ENCODE data around the gene GRIN2A. TPM values are rescaled to one million over a fixed set of nuclear protein-coding genes. Genes with fewer than 3 reads are reported as not detected.

GRIN2A gene
- total and polyA plus RNA-seq, 2 of the 8 experiments (the other 6 are each of a cell fraction or from before 2014, with no cell fraction given): 0.18 to 1.8 TPM

DNA sequence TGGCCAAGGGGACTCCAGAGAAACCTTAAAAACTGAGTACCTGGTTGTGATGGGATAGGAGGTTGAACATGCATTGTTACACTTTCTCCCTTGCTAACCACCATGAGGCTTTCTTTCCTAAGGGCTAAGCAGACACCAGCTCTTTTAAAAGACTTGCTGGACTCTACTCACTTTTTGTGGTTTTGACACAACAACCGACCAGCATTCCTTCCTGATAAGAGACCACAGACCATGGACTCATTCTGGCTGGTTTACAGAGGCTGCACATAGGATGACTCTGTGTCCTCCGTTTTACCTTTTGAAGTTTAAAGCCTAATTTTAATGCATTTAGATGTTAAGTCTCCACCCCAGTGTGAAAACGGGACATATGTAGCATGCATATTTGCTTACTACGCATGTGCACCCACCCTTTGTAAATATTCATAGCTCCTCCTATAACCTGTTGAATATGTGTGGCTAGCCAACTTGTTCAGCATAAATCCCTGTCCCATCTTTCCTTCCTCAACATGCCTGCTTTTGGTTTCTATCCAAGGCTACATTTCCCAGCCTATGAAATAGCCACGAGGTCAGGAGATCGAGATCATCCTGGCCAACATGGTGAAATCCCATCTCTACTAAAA is 475.9 kb downstream of the GRIN2A start:
- Histone ChIP-seq H3K79me2 (ENCODE audit: control insufficient read depth in 1 of 2, insufficient read depth in 2 of 2, low read length in 2 of 2) (no peaks in the 10 kb centered on the region), H3K27me3 (replicated peaks in 1 of 4; ENCODE audit: control insufficient read depth in 3 of 4, extremely low read depth in 1 of 4, insufficient read depth in 3 of 4, low read length in 3 of 4) (no peaks in the 10 kb centered on the region), H3K56ac (replicated peaks; ENCODE audit: insufficient read length, low read depth, low read length) (no peak overlapping the region), H2BK5ac (ENCODE audit: low read depth, low read length) (no peak overlapping the region), H3K36me3 (ENCODE audit: control insufficient read depth in 2 of 4, insufficient read depth in 4 of 4, low read length in 3 of 4) (peaks cover 0 to 26% (median 6%) of the 10 kb centered on the region in 4 experiments; a peak in 4 of 8 replicates), H3K23me2 (ENCODE audit: low read depth, low read length) (no peaks in the 10 kb centered on the region), H3K79me1 (ENCODE audit: low read depth, low read length) (no peaks in the 10 kb centered on the region), H4K91ac (replicated peaks; ENCODE audit: insufficient read length, low read length) (no peak overlapping the region), H4K5ac (ENCODE audit: insufficient read length, low read depth, low read length) (no peak overlapping the region), H2BK12ac (ENCODE audit: low read depth, low read length) (no peak overlapping the region), H3K27ac (ENCODE audit: low read depth, low read length) (no peak overlapping the region), H3K4me2 (ENCODE audit: insufficient read depth in 1 of 2, low read depth in 2 of 2, low read length in 2 of 2) (no peak overlapping the region), H3K9me3 (ENCODE audit: insufficient read depth in 2 of 2, low read depth in 1 of 2, low read length in 1 of 2) (no peaks in the 10 kb centered on the region), H2BK120ac (replicated peaks; ENCODE audit: low read depth, low read length) (no peak overlapping the region), H3K4ac (replicated peaks; ENCODE audit: insufficient read length, low read depth, low read length) (no peak overlapping the region), H2BK15ac (ENCODE audit: low read length) (no peak overlapping the region), H4K20me1 (replicated peaks in 1 of 2; ENCODE audit: control insufficient read depth in 1 of 2, insufficient read depth in 2 of 2, low read length in 2 of 2) (no peaks in the 10 kb centered on the region), H3K4me1 (replicated peaks in 1 of 4; ENCODE audit: control insufficient read depth in 3 of 4, insufficient read depth in 4 of 4, low read length in 3 of 4) (peaks cover 0 to 9% (median 2%) of the 10 kb centered on the region in 4 experiments; a peak in 3 of 7 replicates), H2AFZ (ENCODE audit: low read length) (no peak overlapping the region), H2BK20ac (ENCODE audit: low read length) (no peak overlapping the region), H3K14ac (ENCODE audit: insufficient read length) (no peak overlapping the region), H4K8ac (ENCODE audit: extremely low read depth, insufficient read depth, low read length) (no peak overlapping the region), H3K23ac (ENCODE audit: insufficient read length) (no peak overlapping the region), H3K18ac (ENCODE audit: extremely low read depth, low read length) (no peak overlapping the region), H2AK5ac (ENCODE audit: low read depth, low read length) (no peak overlapping the region), H3K4me3 (ENCODE audit: extremely low read depth in 1 of 4, insufficient read depth in 2 of 4, low read depth in 3 of 4, low read length in 4 of 4) (no peak overlapping the region), H3K9ac (replicated peaks in 1 of 4; ENCODE audit: extremely low read depth in 1 of 4, low read depth in 3 of 4, low read length in 3 of 4) (no peak overlapping the region)
- FAIRE-seq (no peak), DNase-seq (ENCODE audit: low read depth in 1 of 2, low spot score in 2 of 2) (no peak)
- WGBS, 2 experiments (ENCODE audit: extremely low coverage in 1 of 2, insufficient coverage in 1 of 2, insufficient read length in 1 of 2, insufficient replicate concordance in 2 of 2, low coverage in 1 of 2, low lambda C conversion rate in 2 of 2, missing lambda C conversion rate in 1 of 2): 90% methylated on average over 6 of the region's 6 CpGs; no CpG with 5 or more reads in 1 of the 2 experiments
- ChIA-PET CTCF (ENCODE audit: partially characterized antibody) (interaction anchor here (1.1 to 1.2 kb wide), 2 partner anchors 13 to 36 kb away, joined by 3 to 4 read pairs; no protein-coding TSS in a partner anchor), POLR2A (ENCODE audit: partially characterized antibody) (interaction anchor here (1.3 kb wide), 1 partner anchor 9 kb away, joined by 3 read pairs; no protein-coding TSS in a partner anchor)
- TF ChIP-seq CHD2 (IDR thresholded peaks at IDR 0.05; ENCODE audit: low read length) (no peak), CBX8 (IDR thresholded peaks at IDR 0.05; ENCODE audit: borderline replicate concordance, low read depth, low read length) (no peak), POLR2A (IDR thresholded peaks at IDR 0.05; ENCODE audit: control extremely low read depth in 1 of 2, low read depth in 2 of 2, low read length in 2 of 2) (no peak), YY1 (IDR thresholded peaks at IDR 0.05; ENCODE audit: low read depth, low read length) (no peak), RBBP5 (IDR thresholded peaks at IDR 0.05; ENCODE audit: borderline replicate concordance, low read depth, low read length) (no peak), TAF7 (optimal IDR thresholded peaks at IDR 0.05; ENCODE audit: borderline replicate concordance, low read depth, low read length) (no peak), KDM1A (IDR thresholded peaks at IDR 0.05; ENCODE audit: borderline replicate concordance, low read length) (no peak), SRF (IDR thresholded peaks at IDR 0.05; ENCODE audit: low read depth, low read length) (no peak), PHF8 (conservative IDR thresholded peaks at IDR 0.05; ENCODE audit: low read depth, low read length) (no peak), KDM4A (IDR thresholded peaks at IDR 0.05; ENCODE audit: low read depth, low read length, severe bottlenecking) (no peak), HDAC2 (IDR thresholded peaks at IDR 0.05; ENCODE audit: borderline replicate concordance in 1 of 2, low read depth in 2 of 2, low read length in 2 of 2) (no peak), E2F6 (IDR thresholded peaks at IDR 0.05) (no peak), JUND (IDR thresholded peaks at IDR 0.05; ENCODE audit: low read length) (no peak)
